HFF-Myc (cell line): Measurements from ENCODE around the gene GRIK1.

Experiments
- DNase-seq: peaks from one replicate; pipeline ENCODE4 v3.0.0-alpha.2; 2011; ENCODE audit warnings: low read depth; ENCODE audit errors: extremely low read depth
- H3K4me3 ChIP-seq: replicated peaks from 2 replicates; pipeline ENCODE4 v1.5.1; 2011; ENCODE audit warnings: low read depth, mild to moderate bottlenecking, control low read depth, low read length
- CTCF ChIP-seq: IDR thresholded peaks from 2 replicates; pipeline ENCODE4 v1.5.1; 2012; ENCODE audit warnings: mild to moderate bottlenecking, low read depth, low read length, control low read depth; ENCODE audit errors: missing control alignments

The GRIK1 gene

GRCh38 chr21:29557931-29558725, 381.7 kb downstream of the GRIK1 start:
- TF ChIP-seq CTCF = no peak
- no peak overlapping the region for H3K4me3 ChIP-seq
- DNase-seq = no peak

GRCh38 chr21:29557200-29557599, 382.6 kb downstream of the GRIK1 start:
- no peak for TF ChIP-seq CTCF
- no peak overlapping the region for H3K4me3 ChIP-seq
- DNase-seq = no peak

GRCh38 chr21:29555601-29556000, 384.2 kb downstream of the GRIK1 start:
- no peak for TF ChIP-seq CTCF
- DNase-seq = no peak
- no peak overlapping the region for H3K4me3 ChIP-seq

- H3K4me3 ChIP-seq = no peak overlapping the region
- TF ChIP-seq CTCF = no peak
- DNase-seq = no peak
Observed at GRCh38 chr21:29550205-29550604, 389.6 kb downstream of the GRIK1 start.

- H3K4me3 ChIP-seq = no peak overlapping the region
- no peak for DNase-seq
- TF ChIP-seq CTCF = no peak
Observed at GRCh38 chr21:29549614-29550013, 390.2 kb downstream of the GRIK1 start.

- DNase-seq = no peak
- H3K4me3 ChIP-seq = no peak overlapping the region
- TF ChIP-seq CTCF = no peak
Observed at GRCh38 chr21:29547998-29548397, 391.8 kb downstream of the GRIK1 start.

GRCh38 chr21:29546071-29546470, 393.7 kb downstream of the GRIK1 start:
- no peak overlapping the region for H3K4me3 ChIP-seq
- no peak for DNase-seq
- no peak for TF ChIP-seq CTCF
